ENCODE measurements around the gene EHBP1L1. TPM values are rescaled to one million over a fixed set of nuclear protein-coding genes. Genes with fewer than 3 reads are reported as not detected.

The EHBP1L1 gene
- total and polyA plus RNA-seq, 12 donors, result 30.8 to 113 (median 53.9) TPM

GRCh38 chr11:65589444-65590239 is 13.8 kb downstream of the EHBP1L1 start:
- ATAC-seq, result peak in 1 of 8 donors; percentile 15

GRCh38 chr11:65590240-65590738 is 14.4 kb downstream of the EHBP1L1 start:
- ATAC-seq (no peak), DNase-seq (peak in 1 of 2 donors; percentile 57)
- intact Hi-C loops (cut with DNase I), result loop anchor here in 2 of 10 donors (5.0 kb wide), 1 partner anchor 48 kb away; no protein-coding TSS in a partner anchor
- WGBS, 2 donors, result 51 to 59% methylated on average over 8 of the region's 8 CpGs
- Histone ChIP-seq H3K9me3 (no peaks in the 10 kb centered on the region), H3K4me1 (peaks cover 29 to 84% (median 57%) of the 10 kb centered on the region in 9 donors), H3K27me3 (no peaks in the 10 kb centered on the region), H3K4me3 (no peak overlapping the region), H3K36me3 (peaks cover 0 to 72% (median 18%) of the 10 kb centered on the region in 9 donors), H3K27ac (peak overlapping the region in 4 of 10 donors; percentile 22 to 81 (median 50))
- peak in 1 of 9 donors; percentile 5 for TF ChIP-seq CTCF (IDR thresholded peaks at IDR 0.05)

More at GRCh38 chr11:65589444-65590239, 13.8 kb downstream of the EHBP1L1 start:
- Histone ChIP-seq H3K4me1 (peaks cover 29 to 78% (median 55%) of the 10 kb centered on the region in 9 donors), H3K27me3 (no peaks in the 10 kb centered on the region), H3K36me3 (peaks cover 0 to 75% (median 18%) of the 10 kb centered on the region in 9 donors), H3K4me3 (no peak overlapping the region), H3K9me3 (no peaks in the 10 kb centered on the region), H3K27ac (peak overlapping the region in 7 of 10 donors; percentile 22 to 81 (median 68))
- DNase-seq, result no peak
- 62 to 65% methylated on average over 9 of the region's 9 CpGs for WGBS, 2 donors
- no peak for TF ChIP-seq CTCF (IDR thresholded peaks at IDR 0.05)
- intact Hi-C loops (cut with DNase I), result loop anchor here in 5 of 10 donors (5.0 to 10.0 kb wide), 2 partner anchors 47 to 55 kb away; no protein-coding TSS in a partner anchor

GRCh38 chr11:65591939-65592857 is 16.3 kb downstream of the EHBP1L1 start:
- DNase-seq (peak in 1 of 2 donors; percentile 55), ATAC-seq (peak in 6 of 8 donors; percentile 10 to 36 (median 24))
- H3K27me3 ChIP-seq, result no peaks in the 10 kb centered on the region
- no peaks in the 10 kb centered on the region for H3K9me3 ChIP-seq
- peak overlapping the region in 9 of 10 donors; percentile 4 to 41 (median 31) for H3K4me3 ChIP-seq
- H3K4me1 ChIP-seq, result peaks cover 21 to 73% (median 47%) of the 10 kb centered on the region in 9 donors
- H3K36me3 ChIP-seq, result peaks cover 0 to 60% (median 18%) of the 10 kb centered on the region in 9 donors
- WGBS, 2 donors, result 42 to 48% methylated on average over 89 to 106 of the region's 106 CpGs
- TF ChIP-seq CTCF (IDR thresholded peaks at IDR 0.05), result peak in 3 of 9 donors; percentile 14 to 40 (median 33)
- peak overlapping the region in 9 of 10 donors; percentile 44 to 78 (median 65) for H3K27ac ChIP-seq
- intact Hi-C loops (cut with DNase I), result loop anchor here in 4 of 10 donors (2.0 to 5.0 kb wide), 2 partner anchors 50 to 51 kb away; no protein-coding TSS in a partner anchor
